Stimulated activated naive CD4-positive, alpha-beta T cell (primary cell): ENCODE measurements around the gene CLMN.
"Not testable (repeated sequence)": the region's sequence is repeated elsewhere in the genome, so short reads cannot be mapped to it uniquely, and the experiment has no call there.

Source experiments
- DNase-seq, 6 experiments: peaks; one replicate each; lab custom pipeline; 2025; lab: John Stamatoyannopoulos, UW

Gene CLMN

DNA sequence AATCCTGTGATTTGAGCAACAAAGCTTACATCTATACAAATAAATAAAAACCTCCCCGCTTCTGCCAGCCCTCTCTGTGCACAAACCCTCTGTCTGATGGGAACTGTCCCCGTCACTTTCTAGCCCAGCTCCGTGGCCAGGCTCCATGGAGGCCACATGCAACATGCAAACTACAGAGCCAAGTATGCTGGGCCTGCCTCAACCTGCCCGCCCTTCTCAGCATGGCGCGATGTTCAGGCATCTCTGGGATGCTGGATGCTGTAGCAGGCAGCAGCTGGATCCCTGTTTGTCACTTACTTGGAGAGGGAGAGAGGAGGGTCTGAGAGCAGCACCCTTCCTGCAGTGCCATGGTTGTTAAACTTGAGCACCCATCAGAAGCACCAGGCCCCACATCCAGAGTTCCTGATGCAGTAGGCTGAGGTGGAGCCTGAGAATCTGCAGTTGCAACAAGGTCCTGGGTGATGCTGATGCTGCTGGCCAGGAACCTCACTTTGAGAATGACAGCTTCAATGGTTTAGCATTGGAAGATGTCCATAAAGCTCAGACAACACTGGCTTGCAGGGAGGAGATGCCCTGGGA lies 32.4 kb downstream of the CLMN start:
- no peak for DNase-seq

DNA sequence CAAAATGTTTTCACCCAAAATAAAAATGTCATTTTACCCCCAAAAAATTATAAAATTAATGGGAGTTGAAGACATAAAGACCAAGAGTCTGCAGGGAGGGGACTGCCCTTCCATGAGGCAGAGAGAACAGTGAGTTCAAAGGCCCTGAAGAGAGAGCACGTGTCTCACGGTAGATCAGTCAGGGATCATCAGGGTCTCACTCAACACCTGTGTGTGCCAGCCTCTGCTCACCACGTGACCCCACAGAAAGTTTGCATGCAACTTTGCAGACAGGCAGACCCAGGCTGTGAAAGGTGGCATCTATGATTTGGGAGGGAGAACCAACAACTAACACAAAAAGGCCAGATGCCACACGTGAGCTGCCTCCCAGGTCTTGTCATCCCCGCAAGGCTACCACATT lies 33.1 kb downstream of the CLMN start:
- no peak for DNase-seq

GRCh38 chr14:95285566-95285965 lies 34.1 kb downstream of the CLMN start:
- DNase-seq, result no peak

DNA sequence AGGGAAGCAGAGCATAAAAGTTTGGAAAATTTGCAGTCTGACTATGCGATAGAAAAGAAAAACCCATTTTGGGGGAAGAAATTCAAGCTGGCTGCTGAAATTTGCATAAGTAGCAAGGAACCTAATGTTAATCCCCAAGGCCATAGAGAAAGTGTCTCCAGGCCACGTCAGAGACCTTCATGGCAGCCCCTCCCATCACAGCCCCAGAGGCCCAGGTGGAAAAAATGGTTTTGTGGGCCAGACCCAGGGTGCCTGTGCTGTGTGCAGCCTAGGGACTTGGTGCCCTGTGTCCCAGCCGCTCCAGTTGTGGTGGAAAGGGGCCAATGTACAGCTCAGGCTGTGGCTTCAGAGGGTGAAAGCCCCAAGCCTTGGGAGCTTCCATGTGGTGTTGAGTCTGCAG lies 35.9 kb downstream of the CLMN start:
- DNase-seq, result not testable (repeated sequence)

DNA sequence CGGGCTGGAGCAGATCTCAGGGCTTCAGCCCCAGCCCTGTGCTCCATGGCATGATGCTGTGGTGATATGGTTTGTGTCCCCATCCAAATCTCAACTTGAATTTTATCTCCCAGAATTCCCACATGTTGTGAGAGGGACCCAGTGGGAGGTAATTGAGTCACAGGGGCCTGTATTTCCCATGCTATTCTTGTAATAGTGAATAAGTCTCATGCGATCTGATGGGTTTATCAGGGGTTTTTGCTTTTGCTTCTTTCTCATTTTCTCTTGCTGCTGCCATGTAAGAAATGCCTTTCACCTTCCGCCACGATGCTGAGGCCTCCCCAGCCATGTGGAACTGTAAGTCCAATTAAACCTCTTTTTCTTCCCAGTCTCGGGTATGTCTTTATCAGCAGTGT lies 36.7 kb downstream of the CLMN start:
- DNase-seq, result not testable (repeated sequence)

- DNase-seq, result no peak
These were observed 37.2 kb downstream of the CLMN start for GRCh38 chr14:95282354-95282985.

DNA sequence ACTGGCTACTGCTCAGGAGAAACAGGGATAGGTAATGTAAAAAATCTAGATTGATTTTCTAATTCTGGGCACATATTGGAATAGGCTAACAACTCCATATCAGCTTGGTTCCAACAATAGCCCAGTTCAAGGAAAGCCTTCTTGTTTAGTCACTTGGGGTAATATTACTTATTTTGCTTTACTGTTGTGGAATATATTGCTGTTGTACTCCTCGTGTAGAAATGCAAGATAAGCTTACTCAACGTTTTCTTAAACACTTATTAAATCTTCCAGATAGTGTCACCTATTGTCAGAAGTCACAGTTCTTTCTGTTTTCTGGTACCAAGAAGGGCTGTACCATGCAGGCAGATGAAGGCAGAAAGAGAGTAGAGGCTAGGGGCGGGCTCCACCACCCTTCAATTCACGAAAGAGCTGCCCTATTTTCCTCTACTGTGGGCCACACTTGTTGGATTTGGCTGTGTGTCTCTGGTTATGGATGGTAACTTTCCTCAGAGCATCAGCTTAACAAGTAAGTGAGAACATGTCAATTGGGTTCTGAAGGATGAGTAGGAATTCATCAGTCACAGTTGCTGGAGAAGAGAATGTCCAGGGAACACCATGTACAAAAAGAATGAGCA lies 38.0 kb downstream of the CLMN start:
- DNase-seq, result no peak

DNA sequence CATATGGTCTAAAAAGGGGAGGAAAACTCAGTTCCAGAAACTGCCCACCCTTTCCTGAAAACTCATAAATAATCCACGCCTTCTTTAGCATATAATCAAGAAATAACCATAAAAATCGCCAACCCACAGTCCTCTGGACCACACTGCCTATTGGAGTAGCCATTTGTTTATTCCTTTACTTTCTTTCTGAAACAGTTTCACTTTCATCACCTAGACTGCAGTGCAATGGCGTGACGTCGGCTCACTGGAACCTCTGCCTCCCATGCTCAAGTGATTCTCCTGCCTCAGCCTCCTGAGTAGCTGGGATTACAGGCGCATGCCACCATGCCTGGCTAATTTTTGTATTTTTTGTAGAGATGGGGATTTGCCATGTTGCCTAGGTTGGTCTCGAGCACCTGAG lies 44.2 kb downstream of the CLMN start:
- no peak for DNase-seq

- no peak for DNase-seq
These were observed 44.8 kb downstream of the CLMN start for GRCh38 chr14:95274874-95275273.

DNA sequence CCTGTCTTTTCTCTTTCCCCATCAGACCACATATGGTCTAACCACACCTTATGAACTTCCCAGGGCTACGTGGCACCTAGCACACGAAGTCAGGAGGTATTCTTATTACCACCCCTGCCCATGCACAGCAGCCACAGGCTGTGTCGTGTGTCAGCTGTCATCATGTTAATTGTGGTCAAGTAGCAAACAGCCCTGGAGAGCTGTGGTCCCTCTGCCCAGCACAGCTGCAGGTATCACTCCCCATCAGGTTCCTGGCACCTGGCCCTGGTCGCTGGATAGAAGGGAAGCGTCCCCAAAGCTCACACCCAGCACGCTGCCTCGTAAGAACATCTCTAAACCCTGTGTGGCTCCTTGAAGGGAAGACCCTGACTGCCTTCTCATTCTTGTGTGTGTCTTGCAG lies 45.4 kb downstream of the CLMN start:
- DNase-seq, result no peak

- no peak for DNase-seq
These were observed 46.4 kb downstream of the CLMN start for GRCh38 chr14:95273001-95273978.

DNA sequence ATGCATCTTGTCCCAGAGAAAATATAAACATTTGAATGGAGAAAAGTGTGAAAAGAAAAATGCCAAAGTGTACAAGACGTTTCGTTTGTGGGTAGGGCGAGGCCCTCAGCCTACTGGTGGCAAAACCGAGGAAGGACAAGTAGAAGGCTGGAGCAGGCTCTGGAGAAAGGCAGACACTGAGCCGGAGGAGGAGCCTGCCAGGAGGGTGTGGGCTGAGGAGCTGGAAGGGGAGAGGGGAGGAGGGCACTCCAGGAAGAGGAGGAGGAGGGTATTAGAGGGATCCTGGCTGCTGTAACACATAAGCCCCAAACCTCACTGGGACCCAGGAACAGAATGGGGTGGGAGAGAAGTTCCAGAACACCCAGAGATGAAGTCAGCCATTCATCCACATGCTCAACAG lies 47.7 kb downstream of the CLMN start:
- DNase-seq, result no peak

DNA sequence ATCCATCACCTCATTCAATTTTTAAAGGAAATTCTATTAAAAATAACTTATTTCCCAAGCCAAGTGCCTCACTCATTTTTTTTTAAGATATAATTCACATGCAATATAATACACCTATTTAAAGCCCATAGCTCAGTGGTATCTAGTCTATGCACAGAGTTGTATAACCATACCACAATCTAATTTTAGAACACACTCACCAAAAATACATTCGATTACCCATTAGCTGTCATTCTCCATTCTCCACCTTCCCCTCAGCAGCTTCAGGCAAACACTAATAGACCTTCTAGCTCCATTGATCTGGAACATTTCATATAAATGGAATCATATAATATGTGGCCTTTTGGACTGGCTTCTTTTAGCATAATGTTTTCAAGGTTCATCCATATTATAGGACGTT lies 49.5 kb downstream of the CLMN start:
- no peak for DNase-seq

DNA sequence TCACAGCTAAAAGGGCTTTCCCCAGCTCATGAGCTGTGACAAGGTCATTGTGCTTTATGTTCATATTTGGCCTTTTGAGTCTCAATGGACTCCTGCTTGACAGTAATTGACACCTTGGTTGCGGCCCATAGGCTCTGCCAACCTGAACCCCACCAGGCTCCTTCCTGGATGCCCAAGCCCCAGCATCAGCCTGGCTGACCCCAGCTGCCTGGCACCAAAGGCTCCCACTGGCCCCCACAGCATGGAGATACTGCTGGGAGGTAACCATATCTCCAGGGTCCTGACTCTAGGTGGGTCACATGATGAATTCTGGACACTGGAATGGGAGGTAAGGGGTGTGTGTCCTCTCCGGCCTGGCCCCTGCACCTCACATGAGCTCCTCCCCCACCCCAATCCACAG lies 50.2 kb downstream of the CLMN start:
- no peak for DNase-seq

- DNase-seq, result no peak
These were observed 51.4 kb downstream of the CLMN start for GRCh38 chr14:95268350-95268749.

DNA sequence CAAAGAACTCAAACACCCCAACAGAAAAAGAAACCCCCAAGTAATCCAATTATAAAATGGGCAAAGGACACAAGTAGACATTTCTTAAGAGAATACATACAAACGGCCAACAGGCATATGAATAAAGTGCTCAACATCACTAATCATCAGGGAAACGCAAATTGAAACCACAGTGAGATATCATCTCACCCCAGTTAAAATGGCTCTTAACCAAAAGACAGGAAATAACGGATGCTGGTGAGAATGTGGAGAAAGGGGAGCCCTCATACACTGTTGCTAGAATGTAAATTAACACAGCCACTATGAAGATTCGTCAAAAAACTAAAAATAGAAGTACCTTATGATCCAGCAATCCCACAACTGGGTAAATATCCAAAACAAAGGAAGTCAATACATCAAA lies 52.4 kb downstream of the CLMN start:
- DNase-seq, result no peak

DNA sequence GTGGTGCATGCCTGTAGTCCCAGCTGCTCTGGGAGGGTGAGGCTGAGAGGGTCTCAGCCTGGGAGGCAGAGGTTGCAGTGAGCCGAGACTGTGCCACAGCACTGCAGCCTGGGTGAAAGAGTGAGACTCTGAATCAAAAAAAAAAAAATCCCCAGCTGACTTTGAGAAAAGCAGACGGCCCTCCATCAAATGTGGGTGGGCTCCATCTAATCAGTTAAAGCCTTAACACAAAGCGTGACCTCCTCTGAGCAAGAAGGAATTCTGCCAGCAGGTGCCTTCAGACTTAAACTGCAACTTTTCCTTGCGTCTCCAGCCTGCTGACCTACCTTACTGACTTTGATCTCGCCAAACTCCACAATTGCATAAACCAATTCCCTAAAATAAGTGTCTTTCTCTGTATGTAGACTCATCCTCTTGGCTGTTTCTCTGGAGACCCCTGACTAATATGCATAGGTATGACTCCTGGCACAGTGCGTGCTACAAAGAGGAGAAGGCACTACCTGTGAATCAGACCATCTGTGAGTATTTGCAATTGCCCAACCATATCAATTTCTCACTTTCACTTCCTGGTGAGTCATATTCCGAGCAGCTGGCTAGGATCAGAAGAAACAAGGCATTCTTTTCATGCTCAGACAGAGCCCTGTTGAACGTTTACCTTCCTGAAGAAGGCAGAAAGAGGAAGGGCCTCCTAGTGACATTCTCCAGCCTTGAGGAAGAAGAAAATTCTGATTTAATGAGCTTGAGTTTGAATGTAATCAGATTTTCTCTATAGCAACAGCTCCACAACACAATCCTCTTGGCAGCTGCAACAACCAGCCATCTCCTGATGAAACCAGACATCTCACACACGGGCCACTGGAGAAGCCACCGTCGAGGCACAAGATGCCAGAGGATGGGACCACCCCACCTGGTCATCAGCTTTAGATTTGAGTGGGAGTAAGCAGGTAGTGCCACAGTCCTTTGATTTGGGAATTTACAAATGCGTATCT lies 54.3 kb downstream of the CLMN start:
- no peak for DNase-seq

- no peak for DNase-seq
These were observed 55.3 kb downstream of the CLMN start for GRCh38 chr14:95264271-95264973.

GRCh38 chr14:95263527-95264231 lies 56.0 kb downstream of the CLMN start:
- no peak for DNase-seq

- DNase-seq, result no peak
These were observed 57.2 kb downstream of the CLMN start for GRCh38 chr14:95262511-95262891.
